SU-DHL-6 (cell line): ENCODE measurements around the gene SMAD2.

Experiments
- H2AFZ ChIP-seq: fragments of 200-600 bp; sonication (generic); 2 replicates; pipeline ENCODE4 v1.6.1; 2014; ENCODE audit warnings: low read depth, mild to moderate bottlenecking, moderate library complexity, mixed read lengths, antibody characterized with exemption, low read length; ENCODE audit not compliant: severe bottlenecking
- H3F3A ChIP-seq: fragments of 200-600 bp; shearing (Covaris generic); 2 replicates; pipeline ENCODE4 v1.6.0; 2016; ENCODE audit warnings: antibody characterized with exemption, mild to moderate bottlenecking; ENCODE audit not compliant: insufficient read depth
- H3K27ac ChIP-seq: fragments of 200-600 bp; sonication (generic); 2 replicates; pipeline ENCODE4 v1.5.1; 2016; ENCODE audit warnings: low read depth, mild to moderate bottlenecking, low read length, moderate library complexity, mixed read lengths
- H3K27me3 ChIP-seq: fragments of 200-600 bp; sonication (generic), shearing (Covaris generic); 2 replicates; pipeline ENCODE4 v1.6.0; 2014; ENCODE audit warnings: mild to moderate bottlenecking, low read length
- H3K36me3 ChIP-seq: fragments of 200-600 bp; sonication (generic); 2 replicates; pipeline ENCODE4 v1.6.1; 2014; ENCODE audit warnings: mild to moderate bottlenecking, low read length, mixed read lengths
- H3K4me2 ChIP-seq: fragments of 300-600, 200-600 bp; shearing (Covaris generic), sonication (generic); 2 replicates; pipeline ENCODE4 v1.6.0; 2014; ENCODE audit warnings: low read length, low read depth, mild to moderate bottlenecking; ENCODE audit not compliant: poor library complexity, severe bottlenecking
- H3K4me3 ChIP-seq: fragments of 200-600 bp; sonication (generic); 2 replicates; pipeline ENCODE4 v1.5.1; 2014; ENCODE audit warnings: antibody characterized with exemption, low read length, mild to moderate bottlenecking, mixed read lengths; ENCODE audit not compliant: insufficient read depth, poor library complexity, severe bottlenecking
- H3K79me2 ChIP-seq: fragments of 200-600 bp; sonication (generic); 2 replicates; pipeline ENCODE4 v1.6.1; 2014; ENCODE audit warnings: mild to moderate bottlenecking, low read length, moderate library complexity; ENCODE audit not compliant: insufficient read depth
- H3K9ac ChIP-seq: fragments of 200-600 bp; sonication (generic); 2 replicates; pipeline ENCODE4 v1.7.0; 2014; ENCODE audit warnings: mild to moderate bottlenecking, low read length
- H3K9me2 ChIP-seq: fragments of 200-600 bp; sonication (generic); replicated peaks from 2 replicates; pipeline ENCODE4 v1.6.1; 2014; ENCODE audit warnings: low read length; ENCODE audit not compliant: insufficient read depth
- H3K9me3 ChIP-seq: fragments of 200-600 bp; sonication (generic); 2 replicates; pipeline ENCODE4 v1.6.1; 2014; ENCODE audit warnings: low read length, mixed read lengths; ENCODE audit not compliant: insufficient read depth
- H4K20me1 ChIP-seq: fragments of 200-600 bp; sonication (generic); 2 replicates; pipeline ENCODE4 v1.6.1; 2014; ENCODE audit warnings: low read depth, mild to moderate bottlenecking, antibody characterized with exemption, low read length, moderate library complexity, mixed read lengths
- EZH2phosphoT487 ChIP-seq: fragments of 200-600 bp; sonication (generic), shearing (Covaris generic); conservative IDR thresholded peaks from 2 replicates; pipeline ENCODE4 v1.6.1; 2018; ENCODE audit warnings: mild to moderate bottlenecking, antibody characterized with exemption, low read length, moderate library complexity, mixed read lengths
- TF ChIP-seq, protein P1 (sequence below): fragments of 200-600 bp; sonication (generic); IDR thresholded peaks from one replicate; pipeline ENCODE4 v1.5.1; 2017; ENCODE audit warnings: antibody characterized with exemption, mild to moderate bottlenecking, low read length, moderate library complexity; ENCODE audit not compliant: insufficient read depth, poor library complexity, severe bottlenecking

SMAD2 gene

GRCh38 chr18:47794725-47795433, 135.6 kb downstream of the SMAD2 start:
- Histone ChIP-seq H3K27me3 (no peaks in the 10 kb centered on the region), H3K4me2 (no peak overlapping the region), H3K36me3 (no peaks in the 10 kb centered on the region), H2AFZ (no peak overlapping the region), H3K9me3 (no peaks in the 10 kb centered on the region), H3K79me2 (no peaks in the 10 kb centered on the region), H4K20me1 (no peaks in the 10 kb centered on the region), H3F3A (no peaks in the 10 kb centered on the region), H3K9me2 (no peaks in the 10 kb centered on the region), H3K4me3 (no peak overlapping the region), H3K27ac (no peak overlapping the region), H3K9ac (no peak overlapping the region)
- no peak for TF ChIP-seq EZH2phosphoT487
- TF ChIP-seq, protein P1, sequence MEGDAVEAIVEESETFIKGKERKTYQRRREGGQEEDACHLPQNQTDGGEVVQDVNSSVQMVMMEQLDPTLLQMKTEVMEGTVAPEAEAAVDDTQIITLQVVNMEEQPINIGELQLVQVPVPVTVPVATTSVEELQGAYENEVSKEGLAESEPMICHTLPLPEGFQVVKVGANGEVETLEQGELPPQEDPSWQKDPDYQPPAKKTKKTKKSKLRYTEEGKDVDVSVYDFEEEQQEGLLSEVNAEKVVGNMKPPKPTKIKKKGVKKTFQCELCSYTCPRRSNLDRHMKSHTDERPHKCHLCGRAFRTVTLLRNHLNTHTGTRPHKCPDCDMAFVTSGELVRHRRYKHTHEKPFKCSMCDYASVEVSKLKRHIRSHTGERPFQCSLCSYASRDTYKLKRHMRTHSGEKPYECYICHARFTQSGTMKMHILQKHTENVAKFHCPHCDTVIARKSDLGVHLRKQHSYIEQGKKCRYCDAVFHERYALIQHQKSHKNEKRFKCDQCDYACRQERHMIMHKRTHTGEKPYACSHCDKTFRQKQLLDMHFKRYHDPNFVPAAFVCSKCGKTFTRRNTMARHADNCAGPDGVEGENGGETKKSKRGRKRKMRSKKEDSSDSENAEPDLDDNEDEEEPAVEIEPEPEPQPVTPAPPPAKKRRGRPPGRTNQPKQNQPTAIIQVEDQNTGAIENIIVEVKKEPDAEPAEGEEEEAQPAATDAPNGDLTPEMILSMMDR, result no peak

DNA sequence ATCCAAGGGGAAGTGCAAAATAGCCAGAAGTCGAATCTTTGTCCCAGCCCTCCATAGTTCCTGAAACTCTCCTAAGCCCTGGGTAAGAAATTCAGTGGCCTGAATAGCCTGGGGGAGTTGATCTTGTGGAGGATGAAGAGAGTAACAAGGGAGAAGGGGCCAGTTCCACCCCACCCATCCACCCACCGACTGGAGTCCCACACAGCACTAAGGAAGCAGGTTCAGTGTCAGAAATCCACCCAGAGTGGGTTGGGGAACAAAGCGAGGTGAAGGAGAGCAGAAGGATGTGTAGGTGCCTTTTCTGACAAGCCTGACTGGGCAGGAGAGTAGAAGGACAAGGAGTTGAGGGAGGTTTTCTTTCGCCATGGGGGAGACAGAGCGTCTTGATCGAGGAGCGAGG, 136.8 kb downstream of the SMAD2 start:
- H3K9me2 ChIP-seq, result no peaks in the 10 kb centered on the region
- H3K4me2 ChIP-seq, result no peak overlapping the region
- no peaks in the 10 kb centered on the region for H3K79me2 ChIP-seq
- H3K9ac ChIP-seq, result no peak overlapping the region
- no peak overlapping the region for H3K27ac ChIP-seq
- no peaks in the 10 kb centered on the region for H3K9me3 ChIP-seq
- no peaks in the 10 kb centered on the region for H3K27me3 ChIP-seq
- TF ChIP-seq, protein P1, result no peak
- TF ChIP-seq EZH2phosphoT487, result no peak
- no peak overlapping the region for H3K4me3 ChIP-seq
- no peak overlapping the region for H2AFZ ChIP-seq
- H4K20me1 ChIP-seq, result no peaks in the 10 kb centered on the region
- no peaks in the 10 kb centered on the region for H3K36me3 ChIP-seq
- no peaks in the 10 kb centered on the region for H3F3A ChIP-seq

DNA sequence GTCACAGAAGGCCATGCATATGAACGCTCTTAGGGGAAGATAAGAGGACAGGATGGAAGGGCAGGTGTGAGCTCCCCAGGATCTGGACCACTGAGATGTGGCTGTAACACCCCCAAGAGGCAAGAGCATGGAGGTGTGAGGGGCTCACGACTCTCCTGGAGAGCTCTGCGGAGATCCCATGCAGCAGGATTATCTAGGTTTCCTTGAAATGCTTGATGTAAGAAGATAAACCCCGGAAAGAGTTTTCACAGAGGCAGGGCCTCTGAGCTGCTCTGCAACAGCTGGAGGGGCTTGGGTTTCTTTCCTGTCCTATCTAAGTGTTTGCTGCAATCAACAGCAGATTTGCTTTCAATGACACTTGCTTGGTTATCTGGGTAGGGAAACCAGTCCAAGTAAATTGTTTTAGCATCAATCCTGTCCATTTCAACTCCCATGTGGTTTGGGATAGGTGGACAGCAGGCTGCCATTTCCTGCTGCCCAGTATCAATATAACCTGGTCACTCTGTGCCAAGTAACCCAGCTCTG, 138.9 kb downstream of the SMAD2 start:
- Histone ChIP-seq H3K9ac (no peak overlapping the region), H3K4me3 (no peak overlapping the region), H3K27ac (no peak overlapping the region), H3K27me3 (no peaks in the 10 kb centered on the region), H3K9me2 (no peaks in the 10 kb centered on the region), H3F3A (no peaks in the 10 kb centered on the region), H2AFZ (no peak overlapping the region), H4K20me1 (no peaks in the 10 kb centered on the region), H3K36me3 (no peaks in the 10 kb centered on the region), H3K9me3 (no peaks in the 10 kb centered on the region), H3K79me2 (no peaks in the 10 kb centered on the region), H3K4me2 (no peak overlapping the region)
- TF ChIP-seq, protein P1, result no peak
- TF ChIP-seq EZH2phosphoT487, result no peak
